ES-I3 (cell line): Measurements from ENCODE around the gene ALPL.
"Not testable (repeated sequence)": the region's sequence is repeated elsewhere in the genome, so short reads cannot be mapped to it uniquely, and the experiment has no call there.

Experiments
- H3K36me3 ChIP-seq: 2 replicates; pipeline ENCODE4 v1.6.1; 2013; ENCODE audit warnings: mild to moderate bottlenecking, low read length, control low read depth, moderate library complexity; ENCODE audit not compliant: insufficient read depth
- H3K4me1 ChIP-seq: 2 replicates; pipeline ENCODE4 v1.6.1; 2013; ENCODE audit warnings: mild to moderate bottlenecking, control low read depth, low read length; ENCODE audit not compliant: insufficient read depth
- H3K9ac ChIP-seq: 2 replicates; pipeline ENCODE4 v1.6.1; 2013; ENCODE audit warnings: low read depth, mild to moderate bottlenecking, low read length, moderate library complexity
- H3K9me3 ChIP-seq: 2 replicates; pipeline ENCODE4 v1.6.1; 2013; ENCODE audit warnings: mild to moderate bottlenecking, low read length, moderate library complexity; ENCODE audit not compliant: control insufficient read depth, insufficient read depth

Gene ALPL

DNA sequence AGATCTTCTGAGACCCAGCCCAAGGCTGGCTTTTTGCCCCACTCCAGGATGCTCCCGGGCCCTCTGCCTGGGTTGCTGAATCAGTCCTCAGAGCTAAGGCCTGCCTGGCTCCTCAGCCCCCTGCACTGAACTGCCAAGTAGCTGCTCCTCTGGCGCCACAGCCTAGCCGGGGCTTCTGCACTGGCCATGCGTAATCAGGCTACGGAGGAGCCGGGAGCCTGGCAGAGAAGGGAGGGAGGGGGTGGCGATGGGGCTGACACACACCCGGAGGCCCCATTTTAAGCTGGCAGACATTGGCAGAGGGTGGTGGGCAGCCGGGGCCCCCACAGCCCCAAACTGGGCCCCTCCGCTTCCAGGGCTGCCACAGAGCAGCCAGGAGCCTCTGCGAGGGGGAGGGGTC lies 38.7 kb downstream of the ALPL start:
- no peaks in the 10 kb centered on the region; the same call in 1 of the 2 replicates for H3K36me3 ChIP-seq
- H3K9ac ChIP-seq = no peak overlapping the region
- no peaks in the 10 kb centered on the region for H3K9me3 ChIP-seq
- peaks cover 19% of the 10 kb centered on the region for H3K4me1 ChIP-seq

DNA sequence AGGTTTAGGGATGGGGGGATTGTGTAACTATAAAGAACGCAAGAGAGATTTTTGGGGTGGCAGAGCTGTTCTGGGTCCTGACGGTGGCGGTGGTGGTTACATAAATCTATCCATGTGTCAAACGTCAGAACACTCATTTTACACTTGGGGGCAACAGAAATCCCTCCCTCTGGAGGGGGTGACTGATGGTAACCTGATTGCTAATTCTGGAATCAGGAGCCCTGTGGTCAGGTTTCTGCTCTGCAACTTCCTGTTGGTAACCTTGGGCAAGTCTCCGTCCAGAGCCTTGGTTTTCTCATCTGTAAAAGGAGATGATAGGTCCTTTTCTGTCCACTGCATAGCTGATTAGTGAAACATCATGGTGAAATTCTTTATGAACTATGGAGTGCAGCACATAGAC lies 40.9 kb downstream of the ALPL start:
- Histone ChIP-seq H3K4me1 (peaks cover 23% of the 10 kb centered on the region), H3K9ac (no peak overlapping the region)

DNA sequence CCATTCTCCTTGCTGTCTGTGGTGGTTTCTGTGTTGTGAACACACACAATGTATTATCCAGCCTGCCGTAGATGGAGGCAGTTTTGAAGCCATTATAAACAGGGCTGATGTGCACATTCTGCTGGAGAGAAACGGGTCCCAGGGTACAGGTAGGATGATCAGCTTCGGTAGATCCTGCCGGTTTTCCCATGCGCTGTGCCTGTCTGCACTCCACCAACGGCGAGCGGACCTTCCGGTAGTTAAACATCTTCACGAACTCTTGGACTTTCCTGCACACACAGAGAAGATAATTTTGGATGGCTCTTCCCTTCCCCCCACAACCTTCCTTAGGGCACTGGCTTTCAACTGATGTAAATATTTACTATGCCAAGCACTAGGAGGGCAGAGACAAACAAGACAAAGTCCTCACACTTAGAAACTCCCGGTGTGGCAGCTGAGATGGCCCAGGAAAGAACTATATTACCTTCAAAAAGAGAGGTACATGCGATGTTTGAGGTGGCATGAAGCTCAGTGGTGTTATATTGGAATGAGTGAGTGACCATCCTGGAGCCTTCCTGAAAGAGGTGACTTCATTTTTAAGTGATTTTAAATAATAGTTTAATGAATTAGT lies 41.7 kb downstream of the ALPL start:
- H3K36me3 ChIP-seq = no peaks in the 10 kb centered on the region; the same call in 1 of the 2 replicates
- no peak overlapping the region for H3K9ac ChIP-seq
- H3K9me3 ChIP-seq = no peaks in the 10 kb centered on the region
- H3K4me1 ChIP-seq = peaks cover 23% of the 10 kb centered on the region

More for the DNA sequence above, 40.9 kb downstream of the ALPL start:
- Histone ChIP-seq H3K36me3 (no peaks in the 10 kb centered on the region; the same call in 1 of the 2 replicates), H3K9me3 (no peaks in the 10 kb centered on the region)

DNA sequence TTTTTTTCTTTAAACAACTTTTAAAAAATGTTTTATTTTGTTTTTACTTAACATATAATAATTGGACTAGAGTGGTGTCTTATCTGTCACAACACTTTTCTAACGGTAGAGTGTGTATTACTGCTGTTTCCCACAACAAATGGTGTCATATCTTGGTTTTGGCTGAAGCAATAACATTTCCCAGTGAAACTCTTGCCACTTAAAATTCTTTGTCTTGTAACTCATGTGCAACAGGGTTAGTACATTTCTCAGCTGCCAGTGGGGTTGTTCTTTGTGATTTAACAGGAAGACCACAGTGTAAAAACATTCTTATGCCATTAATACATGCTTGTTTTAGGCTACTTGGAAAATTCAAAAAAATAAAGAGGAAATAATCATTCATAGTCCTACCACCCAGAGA lies 43.5 kb downstream of the ALPL start:
- Histone ChIP-seq H3K9me3 (no peaks in the 10 kb centered on the region), H3K9ac (no peak overlapping the region), H3K36me3 (no peaks in the 10 kb centered on the region; the same call in 1 of the 2 replicates), H3K4me1 (peaks cover 23% of the 10 kb centered on the region)

DNA sequence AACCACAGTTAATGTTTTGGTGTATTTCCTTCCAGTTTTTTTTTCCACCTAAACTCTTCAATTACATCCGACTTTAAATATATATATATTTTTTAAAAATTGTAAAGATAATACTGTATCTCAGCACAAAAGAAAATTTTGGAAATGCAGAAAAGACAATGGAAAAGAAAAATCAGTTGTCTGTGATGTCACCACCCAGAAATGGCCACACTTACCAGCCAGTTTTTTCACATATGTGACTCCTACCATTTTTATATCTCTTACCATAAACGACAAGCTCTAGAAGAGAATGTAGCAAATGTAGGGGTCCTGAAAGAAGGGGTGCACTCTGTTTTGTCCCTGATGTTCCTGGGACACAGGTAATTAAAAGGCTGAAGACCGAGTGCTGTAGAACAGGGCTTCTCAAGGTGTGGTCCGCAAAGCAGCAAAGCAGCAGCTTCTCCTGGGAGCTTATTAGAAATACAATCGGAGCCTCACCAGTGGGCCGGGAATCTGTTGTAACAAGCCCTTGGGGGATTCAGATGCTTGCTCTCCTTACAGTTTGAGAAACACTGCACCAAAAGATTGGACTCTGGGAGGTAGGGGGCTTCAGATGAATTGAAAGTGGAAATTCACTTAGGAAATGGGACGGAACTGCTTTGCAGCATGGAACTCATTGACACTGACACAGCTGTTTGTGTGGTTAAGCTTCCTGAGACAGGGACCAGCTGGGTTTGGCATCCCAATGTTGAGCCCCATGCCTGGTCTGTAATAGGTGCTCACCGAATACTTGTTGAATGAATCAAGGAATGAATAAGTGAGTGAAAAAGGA lies 44.1 kb downstream of the ALPL start:
- H3K9ac ChIP-seq = no peak overlapping the region
- H3K36me3 ChIP-seq = no peaks in the 10 kb centered on the region; the same call in 1 of the 2 replicates
- H3K4me1 ChIP-seq = peaks cover 23% of the 10 kb centered on the region
- no peaks in the 10 kb centered on the region for H3K9me3 ChIP-seq

DNA sequence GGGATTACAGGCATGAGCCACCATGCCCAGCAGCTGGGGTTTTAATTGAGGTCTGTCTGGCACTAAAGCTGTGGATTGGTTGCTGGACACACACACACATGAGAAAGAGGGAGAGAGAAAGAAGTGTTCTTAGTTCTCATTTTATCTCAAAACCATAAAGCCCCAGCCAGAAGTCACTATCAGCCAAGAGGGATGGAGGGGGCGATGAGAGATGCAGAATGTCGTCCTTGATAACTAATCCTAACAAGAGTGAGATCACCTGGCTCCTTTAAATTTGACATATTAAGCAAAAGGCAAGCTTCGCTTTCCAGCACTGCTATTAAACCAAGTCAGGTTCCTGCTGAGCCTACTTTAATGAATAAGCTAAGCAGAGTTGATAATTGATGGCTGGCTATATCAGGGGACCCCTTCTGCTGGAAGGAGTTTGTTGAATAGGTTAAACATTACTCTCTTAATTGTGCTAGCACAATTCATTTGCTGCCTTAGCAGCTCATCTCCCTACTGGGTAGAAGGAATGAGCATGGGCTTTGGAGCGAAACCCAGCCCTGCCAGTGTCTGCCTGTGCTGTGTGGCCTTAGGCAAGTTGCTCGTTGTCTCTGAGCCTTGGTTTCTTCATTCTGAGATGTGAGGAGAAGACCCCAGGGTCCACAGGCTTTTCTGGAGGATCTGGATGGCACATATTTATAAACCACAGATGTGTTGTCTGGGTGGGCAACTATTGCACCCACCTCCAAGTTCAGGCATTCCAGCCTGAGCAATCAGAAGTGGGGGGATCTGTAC lies 50.8 kb downstream of the ALPL start:
- Histone ChIP-seq H3K36me3 (no peaks in the 10 kb centered on the region; the same call in none of the 2 replicates), H3K4me1 (no peaks in the 10 kb centered on the region), H3K9ac (no peak overlapping the region), H3K9me3 (no peaks in the 10 kb centered on the region)

DNA sequence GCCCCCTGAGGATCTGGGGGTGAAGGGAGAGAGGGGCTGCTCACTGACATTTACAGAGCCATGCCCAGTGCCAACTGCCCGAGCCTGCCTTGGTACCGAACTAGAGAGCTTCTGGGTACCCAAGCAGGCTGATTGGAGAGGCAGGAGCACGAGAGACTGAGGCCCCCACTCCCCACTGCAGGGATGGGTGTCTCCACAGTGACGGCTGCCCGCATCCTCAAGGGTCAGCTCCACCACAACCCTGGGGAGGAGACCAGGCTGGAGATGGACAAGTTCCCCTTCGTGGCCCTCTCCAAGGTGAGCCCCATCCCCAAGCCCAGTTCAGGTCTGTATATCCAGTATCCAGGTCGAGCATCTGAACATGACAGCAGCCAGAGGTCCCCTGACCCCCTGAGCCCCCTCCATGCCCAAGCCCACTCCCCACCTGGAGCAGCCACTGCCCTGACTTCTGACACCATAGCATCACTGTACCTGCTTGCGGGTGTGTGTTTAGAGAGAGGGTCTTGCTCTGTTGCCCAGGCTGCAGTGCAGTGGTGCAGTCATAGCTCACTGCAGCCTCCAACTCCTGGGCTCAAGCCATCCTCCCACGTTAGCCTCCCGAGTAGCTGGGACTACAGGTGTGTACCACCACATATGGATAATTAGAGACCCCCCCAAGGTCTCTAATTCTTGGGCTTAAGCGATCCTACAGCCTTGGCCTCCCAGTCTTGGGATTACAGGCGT lies 51.9 kb downstream of the ALPL start:
- H3K36me3 ChIP-seq = no peaks in the 10 kb centered on the region; the same call in none of the 2 replicates
- no peaks in the 10 kb centered on the region for H3K9me3 ChIP-seq
- no peak overlapping the region for H3K9ac ChIP-seq
- no peaks in the 10 kb centered on the region for H3K4me1 ChIP-seq

DNA sequence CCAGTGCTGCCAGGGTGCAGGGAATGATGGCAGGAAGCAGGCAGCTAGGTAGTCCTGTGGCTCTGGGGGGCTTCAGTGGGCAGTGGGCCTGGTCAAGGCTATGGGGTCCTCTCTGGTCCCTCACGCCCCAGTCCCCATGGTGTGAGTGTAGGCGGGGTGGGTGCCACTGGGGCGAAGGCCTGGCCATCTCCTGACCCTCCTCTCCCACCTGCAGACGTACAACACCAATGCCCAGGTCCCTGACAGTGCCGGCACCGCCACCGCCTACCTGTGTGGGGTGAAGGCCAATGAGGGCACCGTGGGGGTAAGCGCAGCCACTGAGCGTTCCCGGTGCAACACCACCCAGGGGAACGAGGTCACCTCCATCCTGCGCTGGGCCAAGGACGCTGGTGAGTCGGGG lies 53.7 kb downstream of the ALPL start:
- H3K9ac ChIP-seq = no peak overlapping the region

DNA sequence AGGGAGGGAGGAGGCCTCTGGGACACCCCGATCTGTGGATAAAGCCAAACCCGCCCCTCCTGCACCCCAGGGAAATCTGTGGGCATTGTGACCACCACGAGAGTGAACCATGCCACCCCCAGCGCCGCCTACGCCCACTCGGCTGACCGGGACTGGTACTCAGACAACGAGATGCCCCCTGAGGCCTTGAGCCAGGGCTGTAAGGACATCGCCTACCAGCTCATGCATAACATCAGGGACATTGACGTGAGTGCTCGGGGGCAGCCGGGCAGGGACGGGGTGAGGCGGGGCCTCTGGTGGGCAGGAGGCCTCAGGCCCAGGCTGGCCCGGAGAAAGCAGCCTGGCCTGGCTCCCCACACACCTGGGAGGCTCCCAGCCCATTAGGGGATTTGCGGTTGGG lies 54.7 kb downstream of the ALPL start:
- H3K36me3 ChIP-seq = no peaks in the 10 kb centered on the region; the same call in 1 of the 2 replicates
- 0 out of 2 replicates have a peak, but pooled peaks cover 3% of the 10 kb centered on the region for H3K4me1 ChIP-seq
- H3K9me3 ChIP-seq = no peaks in the 10 kb centered on the region
- no peak overlapping the region for H3K9ac ChIP-seq

More for the DNA sequence above, 53.7 kb downstream of the ALPL start:
- 0 out of 2 replicates have a peak, but pooled peaks cover 3% of the 10 kb centered on the region for H3K4me1 ChIP-seq
- no peaks in the 10 kb centered on the region for H3K9me3 ChIP-seq
- no peaks in the 10 kb centered on the region; the same call in 1 of the 2 replicates for H3K36me3 ChIP-seq

DNA sequence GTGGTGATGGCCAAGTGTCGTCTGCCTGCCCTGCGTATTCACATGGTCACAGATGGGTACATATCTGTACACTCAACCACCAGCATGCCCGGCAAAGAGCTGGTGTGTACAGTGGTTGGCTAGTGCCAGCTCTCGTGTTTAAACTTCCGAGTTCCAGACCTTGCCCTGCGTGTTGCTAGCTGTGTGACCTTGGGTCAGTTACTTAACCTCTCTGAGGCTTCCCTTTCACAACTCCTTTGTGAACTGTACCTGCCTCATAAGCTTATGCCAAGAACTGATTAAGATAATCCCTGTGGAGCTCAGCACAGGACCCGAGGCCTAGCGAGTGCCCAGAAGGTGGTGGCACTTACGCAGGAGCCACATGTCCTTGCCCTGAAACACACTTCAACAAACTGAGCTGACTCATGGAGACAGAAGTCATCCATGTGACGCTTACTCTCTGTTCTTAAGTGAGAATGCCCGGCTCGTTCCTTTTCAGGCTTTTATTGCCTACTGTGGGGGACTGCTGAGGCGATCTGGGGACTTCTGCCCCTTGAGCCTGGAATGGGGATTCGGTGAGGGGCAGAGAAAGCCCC lies 55.4 kb downstream of the ALPL start:
- H3K9me3 ChIP-seq = no peaks in the 10 kb centered on the region
- H3K36me3 ChIP-seq = no peaks in the 10 kb centered on the region; the same call in 1 of the 2 replicates
- H3K9ac ChIP-seq = no peak overlapping the region
- 0 out of 2 replicates have a peak, but pooled peaks cover 3% of the 10 kb centered on the region for H3K4me1 ChIP-seq

DNA sequence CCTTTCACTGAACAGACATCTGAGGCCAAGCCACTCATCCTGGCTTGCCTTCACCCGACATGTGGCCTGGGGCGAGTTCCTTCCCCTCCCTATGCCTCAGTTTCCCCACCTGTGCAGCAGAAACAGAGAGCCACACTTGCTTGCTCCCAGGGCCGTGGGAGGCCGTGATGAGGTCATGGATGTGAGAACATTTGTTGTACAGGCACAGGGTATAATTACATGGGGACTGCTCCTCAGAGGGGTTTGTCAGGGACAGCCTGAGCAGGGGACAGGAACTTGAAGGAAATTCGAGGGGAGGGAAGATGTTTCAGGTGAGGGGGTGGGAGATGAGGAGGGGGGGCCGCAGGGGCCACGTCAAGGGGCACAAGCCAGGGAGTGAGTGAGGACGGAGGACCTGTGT lies 56.1 kb downstream of the ALPL start:
- no peak overlapping the region for H3K9ac ChIP-seq
- no peaks in the 10 kb centered on the region for H3K9me3 ChIP-seq
- 0 out of 2 replicates have a peak, but pooled peaks cover 3% of the 10 kb centered on the region for H3K4me1 ChIP-seq
- no peaks in the 10 kb centered on the region; the same call in 1 of the 2 replicates for H3K36me3 ChIP-seq

DNA sequence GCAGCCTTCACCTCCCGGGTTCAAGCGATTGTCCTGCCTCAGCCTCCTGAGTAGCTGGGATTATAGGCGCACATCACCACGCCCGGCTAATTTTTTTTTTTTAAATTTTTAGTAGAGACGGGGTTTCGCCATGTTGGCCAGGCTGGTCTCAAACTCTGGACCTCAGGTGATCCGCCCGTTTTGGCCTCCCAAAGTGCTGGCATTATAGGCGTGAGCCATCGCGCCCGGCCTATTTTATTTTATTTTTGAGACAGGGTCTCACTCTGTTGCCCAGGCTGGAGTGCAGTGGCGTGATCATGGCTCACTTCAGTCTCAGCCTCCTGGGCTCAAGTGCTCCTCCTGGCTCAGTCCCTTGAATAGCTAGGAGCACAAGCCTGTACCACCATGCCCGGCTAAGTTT lies 57.1 kb downstream of the ALPL start:
- not testable (repeated sequence) for H3K4me1 ChIP-seq, H3K36me3 ChIP-seq, H3K9me3 ChIP-seq, H3K9ac ChIP-seq

DNA sequence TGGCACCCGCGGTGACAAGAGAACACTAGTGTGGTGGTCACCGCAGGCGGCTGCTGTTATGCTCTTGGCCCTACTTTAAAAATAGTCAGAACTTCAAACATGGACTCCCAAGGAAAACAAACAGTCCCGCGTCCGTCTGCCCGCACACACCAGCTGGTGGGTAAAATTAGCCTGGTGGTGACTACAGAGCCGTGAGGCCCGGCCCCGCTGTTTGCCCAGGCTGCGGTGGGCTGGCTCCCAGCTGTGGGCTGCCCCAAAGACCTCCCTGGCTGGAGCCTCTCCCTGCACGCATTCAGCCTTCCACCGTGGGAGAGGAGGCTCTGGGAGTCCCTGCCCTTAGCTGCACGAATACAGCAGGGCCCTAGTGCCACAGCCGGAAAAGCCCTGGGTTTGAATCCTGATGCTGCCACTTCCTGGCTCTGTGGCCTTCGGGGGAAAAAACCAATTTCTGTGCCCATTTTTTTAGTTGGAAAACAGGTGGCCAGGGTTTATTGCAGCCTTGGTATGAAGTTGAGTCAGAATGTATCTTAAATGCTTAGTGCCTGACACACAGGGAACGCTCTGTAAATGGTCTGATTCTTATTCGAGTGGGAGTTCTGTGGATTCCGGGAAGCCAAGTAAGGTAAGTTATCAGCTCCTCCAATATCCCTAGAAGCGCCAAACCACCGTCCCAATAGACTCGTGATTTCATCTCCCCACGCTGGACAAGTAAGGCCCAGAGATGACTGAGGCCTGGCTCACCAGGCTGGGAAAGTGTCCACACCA lies 58.2 kb downstream of the ALPL start:
- 0 out of 2 replicates have a peak, but pooled peaks cover 3% of the 10 kb centered on the region for H3K4me1 ChIP-seq
- H3K9me3 ChIP-seq = no peaks in the 10 kb centered on the region
- H3K9ac ChIP-seq = no peak overlapping the region
- H3K36me3 ChIP-seq = no peaks in the 10 kb centered on the region; the same call in 1 of the 2 replicates
